PC-9 (cell line): ENCODE results near the gene RHCG.

Experiments
- EZH2 ChIP-seq: fragments of 200-600 bp; sonication (generic); IDR thresholded peaks from 2 replicates; pipeline ENCODE4 v1.8.0; 2017; ENCODE audit warnings: antibody characterized with exemption, low read depth
- TF ChIP-seq, protein P1 (sequence below): fragments of 200-600 bp; sonication (generic); conservative IDR thresholded peaks from 2 replicates; pipeline ENCODE4 v1.6.1; 2017; ENCODE audit warnings: mixed run types, antibody characterized with exemption, mild to moderate bottlenecking, moderate library complexity

DNA sequence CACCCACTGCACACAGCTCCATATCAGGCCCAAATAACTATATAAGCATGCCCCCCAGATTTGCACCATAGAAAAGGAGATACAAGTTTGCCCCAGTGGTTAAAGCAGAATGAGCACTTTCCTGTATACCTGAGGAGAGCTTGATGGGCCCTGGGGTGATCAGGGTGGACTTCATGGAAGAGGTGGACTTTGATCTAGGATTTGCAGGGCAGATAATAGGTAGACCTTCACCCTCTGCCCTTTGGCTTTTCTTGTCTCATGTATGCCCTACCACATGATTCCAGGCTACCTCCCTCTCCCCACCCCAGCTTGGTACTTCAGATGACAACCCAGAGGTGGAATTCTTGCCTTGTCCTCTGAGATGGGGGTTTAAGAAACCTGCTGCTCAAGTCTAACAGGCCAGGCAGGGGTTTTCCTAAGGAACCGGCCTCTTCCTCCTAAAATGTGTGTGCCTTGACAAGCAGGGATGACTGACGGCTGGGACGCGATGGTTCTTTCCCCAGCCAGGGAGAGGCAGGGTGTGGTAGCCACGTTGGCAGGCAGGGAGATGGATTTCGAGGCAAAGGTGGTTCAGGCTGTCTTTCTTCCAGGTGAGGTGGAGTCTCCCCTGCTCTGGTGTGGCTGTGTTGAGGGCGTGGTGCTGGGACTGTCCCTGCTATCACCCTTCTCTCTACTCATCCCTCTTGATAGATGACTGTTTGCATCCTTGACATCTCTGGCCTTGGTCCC is 6.6 kb upstream of the RHCG start:
- TF ChIP-seq, protein P1, sequence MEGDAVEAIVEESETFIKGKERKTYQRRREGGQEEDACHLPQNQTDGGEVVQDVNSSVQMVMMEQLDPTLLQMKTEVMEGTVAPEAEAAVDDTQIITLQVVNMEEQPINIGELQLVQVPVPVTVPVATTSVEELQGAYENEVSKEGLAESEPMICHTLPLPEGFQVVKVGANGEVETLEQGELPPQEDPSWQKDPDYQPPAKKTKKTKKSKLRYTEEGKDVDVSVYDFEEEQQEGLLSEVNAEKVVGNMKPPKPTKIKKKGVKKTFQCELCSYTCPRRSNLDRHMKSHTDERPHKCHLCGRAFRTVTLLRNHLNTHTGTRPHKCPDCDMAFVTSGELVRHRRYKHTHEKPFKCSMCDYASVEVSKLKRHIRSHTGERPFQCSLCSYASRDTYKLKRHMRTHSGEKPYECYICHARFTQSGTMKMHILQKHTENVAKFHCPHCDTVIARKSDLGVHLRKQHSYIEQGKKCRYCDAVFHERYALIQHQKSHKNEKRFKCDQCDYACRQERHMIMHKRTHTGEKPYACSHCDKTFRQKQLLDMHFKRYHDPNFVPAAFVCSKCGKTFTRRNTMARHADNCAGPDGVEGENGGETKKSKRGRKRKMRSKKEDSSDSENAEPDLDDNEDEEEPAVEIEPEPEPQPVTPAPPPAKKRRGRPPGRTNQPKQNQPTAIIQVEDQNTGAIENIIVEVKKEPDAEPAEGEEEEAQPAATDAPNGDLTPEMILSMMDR: no peak
- no peak for TF ChIP-seq EZH2
